AG09309 (cell line): Measurements from ENCODE around the gene SPAAR.

Experiments
- DNase-seq: peaks from one replicate; pipeline ENCODE4 v3.0.0-alpha.2; 2010; ENCODE audit warnings: low read depth
- H3K4me3 ChIP-seq: 2 replicates; pipeline ENCODE4 v1.5.1; 2011; ENCODE audit warnings: mild to moderate bottlenecking, low read depth, low read length, moderate library complexity; ENCODE audit not compliant: control insufficient read depth
- CTCF ChIP-seq: IDR thresholded peaks from 2 replicates; pipeline ENCODE4 v1.5.1; 2011; ENCODE audit warnings: mild to moderate bottlenecking, low read depth, low read length, inconsistent platforms; ENCODE audit not compliant: insufficient read depth, control insufficient read depth; ENCODE audit errors: missing control alignments

SPAAR gene

DNA sequence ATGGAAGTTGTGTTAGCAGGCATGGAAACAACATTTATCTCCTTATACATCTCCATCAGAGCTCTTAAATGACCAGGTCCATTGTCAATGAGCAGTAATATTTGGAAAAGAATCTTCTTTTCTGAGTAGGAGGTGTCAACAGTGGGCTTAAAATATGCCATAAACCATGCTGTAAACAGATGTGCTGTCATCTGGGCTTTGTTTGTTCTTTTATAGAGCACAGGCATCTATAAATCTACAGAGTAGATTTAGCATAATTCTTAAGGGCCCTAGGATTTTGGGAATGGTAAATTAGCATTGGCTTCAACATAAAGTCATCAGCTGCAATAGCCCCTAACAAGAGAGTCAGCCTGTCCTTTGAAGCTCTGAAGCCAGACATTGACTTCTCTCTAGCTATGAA, 11.0 kb upstream of the SPAAR start:
- no peak for TF ChIP-seq CTCF
- no peak overlapping the region for H3K4me3 ChIP-seq
- no peak for DNase-seq

- TF ChIP-seq CTCF, result no peak
- no peak overlapping the region for H3K4me3 ChIP-seq
- no peak for DNase-seq
Observed at GRCh38 chr9:35899021-35899420, 10.3 kb upstream of the SPAAR start.

- DNase-seq, result no peak
- peak; percentile 50 for TF ChIP-seq CTCF
- H3K4me3 ChIP-seq, result no peak overlapping the region
Observed at GRCh38 chr9:35903049-35903448, 6.2 kb upstream of the SPAAR start.

GRCh38 chr9:35904338-35904737, 5.0 kb upstream of the SPAAR start:
- no peak for TF ChIP-seq CTCF
- no peak for DNase-seq
- H3K4me3 ChIP-seq, result no peak overlapping the region

DNA sequence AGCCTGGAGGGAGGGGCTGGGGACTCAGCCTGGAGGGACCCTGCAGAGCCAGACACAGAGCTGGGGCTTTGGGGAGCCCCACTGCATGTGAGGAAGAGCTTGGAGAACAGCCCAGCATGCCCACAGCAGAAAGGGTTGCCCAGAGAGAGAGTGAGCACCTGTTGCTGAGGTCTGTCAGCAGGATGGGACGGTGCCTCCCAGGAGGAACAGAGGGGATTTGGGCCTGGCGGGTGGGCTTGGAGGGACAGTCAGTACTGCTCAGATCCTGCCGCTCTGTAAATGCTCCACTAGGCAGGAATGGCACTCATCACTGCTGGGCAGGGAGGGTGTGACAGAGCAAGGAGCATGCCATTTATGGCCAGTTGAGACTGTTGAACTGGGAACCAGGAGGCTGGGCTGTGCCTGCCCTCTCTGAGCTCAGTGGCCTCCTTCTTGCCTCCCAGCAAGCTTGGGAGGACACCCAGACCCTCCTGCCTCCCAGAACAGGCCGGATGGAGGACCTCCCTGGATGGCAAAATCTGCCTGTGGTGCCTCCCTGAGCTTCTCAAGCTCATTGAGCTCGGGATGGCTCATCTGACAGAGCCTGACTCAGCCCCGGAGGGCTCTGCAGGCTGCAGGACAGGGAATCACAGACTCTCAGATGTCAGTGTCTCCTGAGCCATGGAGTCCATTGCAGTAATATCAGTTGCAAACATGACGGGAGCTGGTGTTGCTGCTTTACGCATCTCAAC, 4.1 kb upstream of the SPAAR start:
- no peak for TF ChIP-seq CTCF
- no peak overlapping the region for H3K4me3 ChIP-seq
- DNase-seq, result no peak

- peak; percentile 77 for DNase-seq
- no peak within 1 kb of the TSS for H3K4me3 ChIP-seq
- no peak for TF ChIP-seq CTCF
Observed at GRCh38 chr9:35905912-35906679, 3.2 kb upstream of the SPAAR start, which contains the start of gene HRCT1. TSS of gene HRCT1 (plus strand) at chr9:35906202. CDS start at chr9:35906288, 86 bp downstream.
